ENCODE measurements around the gene DDX42. TPM values are rescaled to one million over a fixed set of nuclear protein-coding genes. Genes with fewer than 3 reads are reported as not detected.

Gene DDX42
- 100 to 1,000 TPM in 1 of 3 donors, 10 to 100 TPM in 2; 86.1 to 137 (median 89.9) TPM for total RNA-seq
- long read RNA-seq, donor 1, full-length matches to known transcripts, result 44 of 61 reads
- long read RNA-seq, donor 1, partial matches to known transcripts, result 5 of 61 reads
- long read RNA-seq, donor 1, other reads (novel, unspliced or antisense), result 12 of 61 reads
- long read RNA-seq, donor 2, partial matches to known transcripts, result 1 of 4 reads
- long read RNA-seq, donor 2, other reads (novel, unspliced or antisense), result 0 of 4 reads

- DNase-seq (peak; percentile 91 to 94 (median 94)), ATAC-seq (peak; percentile 20)
- intact Hi-C loops (cut with DNase I, micrococcal nuclease), result loop anchor here in 1 of 2 donors (10.0 kb wide), 1 partner anchor 50 kb away; the partner anchor contains the start of genes FTSJ3 and PSMC5
- no peak for TF ChIP-seq CTCF (IDR thresholded peaks at IDR 0.05)
- H3K4me3 ChIP-seq, result peak within 1 kb of the TSS; percentile 90
- H3K9me3 ChIP-seq, result no peaks in the 10 kb centered on the region
- peaks cover 5% of the 10 kb centered on the region for H3K36me3 ChIP-seq (ENCODE audit: low read depth)
- peaks cover 31% of the 10 kb centered on the region for H3K4me1 ChIP-seq (ENCODE audit: low read depth)
Measured at GRCh38 chr17:63774141-63774968, at the start of gene DDX42. TSS of gene DDX42 (plus strand) at chr17:63774170. CDS start at chr17:63787050, 12,880 bp downstream.

GRCh38 chr17:63735691-63736090, 38.3 kb upstream of the DDX42 start:
- intact Hi-C loops (cut with DNase I, micrococcal nuclease), result no loop called here
- Histone ChIP-seq H3K36me3 (ENCODE audit: low read depth) (no peaks in the 10 kb centered on the region), H3K9me3 (no peaks in the 10 kb centered on the region), H3K4me3 (no peak overlapping the region), H3K4me1 (ENCODE audit: low read depth) (peaks cover under 1% of the 10 kb centered on the region)
- DNase-seq, result no peak
- TF ChIP-seq CTCF (IDR thresholded peaks at IDR 0.05), result no peak
- no peak for ATAC-seq

GRCh38 chr17:63740464-63741142, 33.4 kb upstream of the DDX42 start:
- intact Hi-C loops (cut with DNase I, micrococcal nuclease), result no loop called here
- Histone ChIP-seq H3K9me3 (no peaks in the 10 kb centered on the region), H3K4me1 (ENCODE audit: low read depth) (peaks cover 8% of the 10 kb centered on the region), H3K36me3 (ENCODE audit: low read depth) (peaks cover 4% of the 10 kb centered on the region), H3K4me3 (peak overlapping the region; percentile 67)
- no peak for ATAC-seq
- DNase-seq, result no peak
- TF ChIP-seq CTCF (IDR thresholded peaks at IDR 0.05), result no peak

- no peaks in the 10 kb centered on the region for H3K9me3 ChIP-seq
- peaks cover 8% of the 10 kb centered on the region for H3K4me1 ChIP-seq (ENCODE audit: low read depth)
- no peak for DNase-seq
- peak overlapping the region; percentile 67 for H3K4me3 ChIP-seq
- peak; percentile 39 for ATAC-seq
- intact Hi-C loops (cut with DNase I, micrococcal nuclease), result no loop called here
- TF ChIP-seq CTCF (IDR thresholded peaks at IDR 0.05), result no peak
- H3K36me3 ChIP-seq (ENCODE audit: low read depth), result peaks cover 4% of the 10 kb centered on the region
Measured at GRCh38 chr17:63741143-63741407, 32.9 kb upstream of the DDX42 start.

- ATAC-seq (peak; percentile 94), DNase-seq (peak; percentile 99 to 100 (median 100))
- TF ChIP-seq CTCF (IDR thresholded peaks at IDR 0.05), result no peak
- intact Hi-C loops (cut with DNase I, micrococcal nuclease), result no loop called here
- H3K4me3 ChIP-seq, result peak within 1 kb of the TSS; percentile 67
- peaks cover 4% of the 10 kb centered on the region for H3K36me3 ChIP-seq (ENCODE audit: low read depth)
- peaks cover 8% of the 10 kb centered on the region for H3K4me1 ChIP-seq (ENCODE audit: low read depth)
- H3K9me3 ChIP-seq, result no peaks in the 10 kb centered on the region
Measured at GRCh38 chr17:63741408-63742173, 32.4 kb upstream of the DDX42 start, which contains the start of gene STRADA. TSS of gene STRADA (minus strand) at chr17:63741799. CDS start at chr17:63728369, 13,430 bp downstream.
